ENCODE data around the gene KCNA4.

KCNA4 gene

DNA sequence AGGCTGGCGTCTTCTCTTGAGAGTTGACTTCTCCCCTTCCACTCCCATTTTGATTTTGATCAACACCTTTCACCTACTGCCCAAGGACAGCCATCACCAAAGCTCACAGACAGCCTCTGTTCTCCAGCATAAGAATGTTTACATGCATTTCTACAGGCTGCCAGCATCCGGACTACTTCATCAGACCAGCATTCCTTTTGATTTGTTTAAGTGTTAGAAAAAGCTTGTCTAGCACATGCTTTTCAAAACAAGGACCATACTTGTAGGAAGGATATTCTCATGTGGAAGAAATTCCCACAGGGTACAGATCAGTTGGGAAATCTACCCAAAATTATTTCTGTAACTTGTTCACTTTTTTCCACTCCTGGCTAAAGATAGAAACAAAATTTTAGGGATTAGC, 6.2 kb upstream of the KCNA4 start:
- ATAC-seq, result no peak
- no peak for TF ChIP-seq RARB (CRISPR knock-in tag; IDR thresholded peaks at IDR 0.05)

DNA sequence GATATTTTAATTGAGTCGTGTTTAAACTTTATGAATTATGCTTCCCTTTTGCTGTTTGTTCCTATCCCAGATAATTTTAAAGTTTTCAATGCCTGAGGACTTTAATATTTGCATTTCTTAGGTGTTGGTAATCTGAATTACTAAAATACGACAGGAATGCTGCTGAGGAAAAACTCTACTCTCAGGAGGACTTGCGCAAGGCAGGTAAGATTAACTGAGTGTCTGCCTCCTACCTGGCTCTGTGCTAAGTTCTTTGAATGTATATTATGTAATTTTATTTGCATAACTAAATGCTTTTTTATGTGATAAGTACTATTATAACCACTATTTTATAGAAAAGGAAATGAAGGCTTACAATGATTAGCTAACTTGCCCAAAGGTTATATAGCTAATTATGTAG, 2.7 kb upstream of the KCNA4 start:
- TF ChIP-seq GLIS3 (CRISPR knock-in tag; IDR thresholded peaks at IDR 0.05) (no peak), ZFP30 (CRISPR knock-in tag; IDR thresholded peaks at IDR 0.05) (no peak), TOX (CRISPR knock-in tag; IDR thresholded peaks at IDR 0.05; ENCODE audit: borderline replicate concordance) (no peak), ESRRG (CRISPR knock-in tag; IDR thresholded peaks at IDR 0.05) (no peak), RARB (CRISPR knock-in tag; IDR thresholded peaks at IDR 0.05) (no peak), BACH2 (CRISPR knock-in tag; IDR thresholded peaks at IDR 0.05; ENCODE audit: borderline replicate concordance) (no peak), ISL1 (CRISPR knock-in tag; IDR thresholded peaks at IDR 0.05) (no peak), ZNF70 (CRISPR knock-in tag; IDR thresholded peaks at IDR 0.05) (no peak), ARNTL (CRISPR knock-in tag; IDR thresholded peaks at IDR 0.05; ENCODE audit: borderline replicate concordance, low read depth) (no peak)
- ATAC-seq, result no peak

DNA sequence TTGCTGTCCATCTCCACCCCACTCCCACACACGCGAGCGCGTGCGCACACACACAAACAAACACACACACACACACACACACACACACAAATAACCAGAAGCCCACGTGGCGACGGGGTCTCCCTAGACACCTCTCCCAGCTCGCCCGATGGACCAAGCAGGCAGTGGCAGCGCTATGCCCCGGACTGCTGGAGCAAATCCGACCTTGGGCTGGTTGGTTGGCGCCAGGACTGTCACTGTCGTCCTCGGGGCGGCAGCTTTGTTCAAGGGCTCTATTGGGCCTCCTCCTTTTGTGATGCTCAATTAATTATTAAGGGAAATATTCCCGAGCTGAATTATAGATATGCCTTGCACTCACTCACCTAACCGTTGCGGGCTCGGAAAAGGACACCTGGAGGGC, 1.7 kb upstream of the KCNA4 start:
- ATAC-seq, result no peak
- TF ChIP-seq, protein P1, sequence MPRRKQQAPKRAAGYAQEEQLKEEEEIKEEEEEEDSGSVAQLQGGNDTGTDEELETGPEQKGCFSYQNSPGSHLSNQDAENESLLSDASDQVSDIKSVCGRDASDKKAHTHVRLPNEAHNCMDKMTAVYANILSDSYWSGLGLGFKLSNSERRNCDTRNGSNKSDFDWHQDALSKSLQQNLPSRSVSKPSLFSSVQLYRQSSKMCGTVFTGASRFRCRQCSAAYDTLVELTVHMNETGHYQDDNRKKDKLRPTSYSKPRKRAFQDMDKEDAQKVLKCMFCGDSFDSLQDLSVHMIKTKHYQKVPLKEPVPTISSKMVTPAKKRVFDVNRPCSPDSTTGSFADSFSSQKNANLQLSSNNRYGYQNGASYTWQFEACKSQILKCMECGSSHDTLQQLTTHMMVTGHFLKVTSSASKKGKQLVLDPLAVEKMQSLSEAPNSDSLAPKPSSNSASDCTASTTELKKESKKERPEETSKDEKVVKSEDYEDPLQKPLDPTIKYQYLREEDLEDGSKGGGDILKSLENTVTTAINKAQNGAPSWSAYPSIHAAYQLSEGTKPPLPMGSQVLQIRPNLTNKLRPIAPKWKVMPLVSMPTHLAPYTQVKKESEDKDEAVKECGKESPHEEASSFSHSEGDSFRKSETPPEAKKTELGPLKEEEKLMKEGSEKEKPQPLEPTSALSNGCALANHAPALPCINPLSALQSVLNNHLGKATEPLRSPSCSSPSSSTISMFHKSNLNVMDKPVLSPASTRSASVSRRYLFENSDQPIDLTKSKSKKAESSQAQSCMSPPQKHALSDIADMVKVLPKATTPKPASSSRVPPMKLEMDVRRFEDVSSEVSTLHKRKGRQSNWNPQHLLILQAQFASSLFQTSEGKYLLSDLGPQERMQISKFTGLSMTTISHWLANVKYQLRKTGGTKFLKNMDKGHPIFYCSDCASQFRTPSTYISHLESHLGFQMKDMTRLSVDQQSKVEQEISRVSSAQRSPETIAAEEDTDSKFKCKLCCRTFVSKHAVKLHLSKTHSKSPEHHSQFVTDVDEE (CRISPR knock-in tag; IDR thresholded peaks at IDR 0.05), result no peak
- TF ChIP-seq ZNF70 (CRISPR knock-in tag; IDR thresholded peaks at IDR 0.05) (no peak), GLIS3 (CRISPR knock-in tag; IDR thresholded peaks at IDR 0.05) (no peak), RARB (CRISPR knock-in tag; IDR thresholded peaks at IDR 0.05) (no peak), TOX (CRISPR knock-in tag; IDR thresholded peaks at IDR 0.05; ENCODE audit: borderline replicate concordance) (no peak), PPARA (CRISPR knock-in tag; IDR thresholded peaks at IDR 0.05; ENCODE audit: borderline replicate concordance) (no peak), ARNTL (CRISPR knock-in tag; IDR thresholded peaks at IDR 0.05; ENCODE audit: borderline replicate concordance, low read depth) (no peak), ESRRG (CRISPR knock-in tag; IDR thresholded peaks at IDR 0.05) (no peak), TCF4 (CRISPR knock-in tag; IDR thresholded peaks at IDR 0.05; ENCODE audit: borderline replicate concordance) (no peak), ZC3H10 (CRISPR knock-in tag; IDR thresholded peaks at IDR 0.05) (no peak), ISL1 (CRISPR knock-in tag; IDR thresholded peaks at IDR 0.05) (no peak), ZFP3 (CRISPR knock-in tag; IDR thresholded peaks at IDR 0.05) (no peak), CSDC2 (CRISPR knock-in tag; IDR thresholded peaks at IDR 0.05) (no peak), SNAI2 (CRISPR knock-in tag; IDR thresholded peaks at IDR 0.05) (no peak)
- TF ChIP-seq, protein P2, sequence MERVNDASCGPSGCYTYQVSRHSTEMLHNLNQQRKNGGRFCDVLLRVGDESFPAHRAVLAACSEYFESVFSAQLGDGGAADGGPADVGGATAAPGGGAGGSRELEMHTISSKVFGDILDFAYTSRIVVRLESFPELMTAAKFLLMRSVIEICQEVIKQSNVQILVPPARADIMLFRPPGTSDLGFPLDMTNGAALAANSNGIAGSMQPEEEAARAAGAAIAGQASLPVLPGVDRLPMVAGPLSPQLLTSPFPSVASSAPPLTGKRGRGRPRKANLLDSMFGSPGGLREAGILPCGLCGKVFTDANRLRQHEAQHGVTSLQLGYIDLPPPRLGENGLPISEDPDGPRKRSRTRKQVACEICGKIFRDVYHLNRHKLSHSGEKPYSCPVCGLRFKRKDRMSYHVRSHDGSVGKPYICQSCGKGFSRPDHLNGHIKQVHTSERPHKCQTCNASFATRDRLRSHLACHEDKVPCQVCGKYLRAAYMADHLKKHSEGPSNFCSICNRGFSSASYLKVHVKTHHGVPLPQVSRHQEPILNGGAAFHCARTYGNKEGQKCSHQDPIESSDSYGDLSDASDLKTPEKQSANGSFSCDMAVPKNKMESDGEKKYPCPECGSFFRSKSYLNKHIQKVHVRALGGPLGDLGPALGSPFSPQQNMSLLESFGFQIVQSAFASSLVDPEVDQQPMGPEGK (CRISPR knock-in tag; IDR thresholded peaks at IDR 0.05; ENCODE audit: borderline replicate concordance), result no peak
- TF ChIP-seq, protein P3, sequence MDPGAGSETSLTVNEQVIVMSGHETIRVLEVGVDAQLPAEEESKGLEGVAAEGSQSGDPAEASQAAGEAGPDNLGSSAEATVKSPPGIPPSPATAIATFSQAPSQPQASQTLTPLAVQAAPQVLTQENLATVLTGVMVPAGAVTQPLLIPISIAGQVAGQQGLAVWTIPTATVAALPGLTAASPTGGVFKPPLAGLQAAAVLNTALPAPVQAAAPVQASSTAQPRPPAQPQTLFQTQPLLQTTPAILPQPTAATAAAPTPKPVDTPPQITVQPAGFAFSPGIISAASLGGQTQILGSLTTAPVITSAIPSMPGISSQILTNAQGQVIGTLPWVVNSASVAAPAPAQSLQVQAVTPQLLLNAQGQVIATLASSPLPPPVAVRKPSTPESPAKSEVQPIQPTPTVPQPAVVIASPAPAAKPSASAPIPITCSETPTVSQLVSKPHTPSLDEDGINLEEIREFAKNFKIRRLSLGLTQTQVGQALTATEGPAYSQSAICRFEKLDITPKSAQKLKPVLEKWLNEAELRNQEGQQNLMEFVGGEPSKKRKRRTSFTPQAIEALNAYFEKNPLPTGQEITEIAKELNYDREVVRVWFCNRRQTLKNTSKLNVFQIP (CRISPR knock-in tag; IDR thresholded peaks at IDR 0.05; ENCODE audit: borderline replicate concordance, low read depth), result no peak
- TF ChIP-seq, protein P4, sequence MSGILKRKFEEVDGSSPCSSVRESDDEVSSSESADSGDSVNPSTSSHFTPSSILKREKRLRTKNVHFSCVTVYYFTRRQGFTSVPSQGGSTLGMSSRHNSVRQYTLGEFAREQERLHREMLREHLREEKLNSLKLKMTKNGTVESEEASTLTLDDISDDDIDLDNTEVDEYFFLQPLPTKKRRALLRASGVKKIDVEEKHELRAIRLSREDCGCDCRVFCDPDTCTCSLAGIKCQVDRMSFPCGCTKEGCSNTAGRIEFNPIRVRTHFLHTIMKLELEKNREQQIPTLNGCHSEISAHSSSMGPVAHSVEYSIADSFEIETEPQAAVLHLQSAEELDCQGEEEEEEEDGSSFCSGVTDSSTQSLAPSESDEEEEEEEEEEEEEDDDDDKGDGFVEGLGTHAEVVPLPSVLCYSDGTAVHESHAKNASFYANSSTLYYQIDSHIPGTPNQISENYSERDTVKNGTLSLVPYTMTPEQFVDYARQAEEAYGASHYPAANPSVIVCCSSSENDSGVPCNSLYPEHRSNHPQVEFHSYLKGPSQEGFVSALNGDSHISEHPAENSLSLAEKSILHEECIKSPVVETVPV (CRISPR knock-in tag; IDR thresholded peaks at IDR 0.05), result no peak

DNA sequence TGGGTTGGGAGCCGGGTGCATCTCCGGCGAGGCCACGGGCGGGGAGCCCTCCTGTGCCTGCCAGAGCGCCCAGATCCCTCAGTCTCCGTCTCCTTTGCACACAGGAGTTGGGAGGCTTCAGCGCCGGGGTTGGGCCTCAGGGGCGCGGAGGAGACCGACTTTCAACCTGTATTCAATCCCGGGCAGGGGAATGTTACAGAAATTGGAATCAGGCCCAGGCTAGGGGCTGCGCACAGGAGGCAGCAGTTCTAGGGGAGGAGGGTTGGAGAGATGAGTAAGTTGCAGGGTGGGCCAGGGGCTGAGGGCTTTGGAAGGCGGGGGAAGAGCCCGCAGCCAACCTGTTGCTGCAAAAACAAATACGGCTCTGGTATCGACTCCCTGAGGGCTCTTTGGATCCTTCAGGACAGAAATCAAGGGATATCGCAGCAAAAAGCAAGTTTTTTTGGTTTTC, 640 bp upstream of the KCNA4 start:
- no peak for TF ChIP-seq GLIS3 (CRISPR knock-in tag; IDR thresholded peaks at IDR 0.05)
- TF ChIP-seq ZNF70 (CRISPR knock-in tag; IDR thresholded peaks at IDR 0.05), result no peak
- no peak for TF ChIP-seq TOX (CRISPR knock-in tag; IDR thresholded peaks at IDR 0.05; ENCODE audit: borderline replicate concordance)
- TF ChIP-seq TCF4 (CRISPR knock-in tag; IDR thresholded peaks at IDR 0.05; ENCODE audit: borderline replicate concordance), result no peak
- TF ChIP-seq ARNTL (CRISPR knock-in tag; IDR thresholded peaks at IDR 0.05; ENCODE audit: borderline replicate concordance, low read depth), result no peak
- TF ChIP-seq ZC3H10 (CRISPR knock-in tag; IDR thresholded peaks at IDR 0.05), result no peak
- TF ChIP-seq, protein P1 (CRISPR knock-in tag; IDR thresholded peaks at IDR 0.05), result no peak
- TF ChIP-seq BACH2 (CRISPR knock-in tag; IDR thresholded peaks at IDR 0.05; ENCODE audit: borderline replicate concordance), result no peak
- no peak for TF ChIP-seq ZNF565 (CRISPR knock-in tag; conservative IDR thresholded peaks at IDR 0.05; ENCODE audit: low read depth)
- TF ChIP-seq ZNF8 (CRISPR knock-in tag; IDR thresholded peaks at IDR 0.05), result no peak
- TF ChIP-seq, protein P3 (CRISPR knock-in tag; IDR thresholded peaks at IDR 0.05; ENCODE audit: borderline replicate concordance, low read depth), result no peak
- no peak for TF ChIP-seq ISL1 (CRISPR knock-in tag; IDR thresholded peaks at IDR 0.05)
- no peak for ATAC-seq
